SK-N-SH (cell line): ENCODE measurements around the gene STX2. TPM values are rescaled to one million over a fixed set of nuclear protein-coding genes. Genes with fewer than 3 reads are reported as not detected.
A peak's percentile ranks its signal among the peaks of the same experiment; 100 is the strongest.

Experiments
- CTCF ChIA-PET: fragments of 300-600, 350-600 bp; formaldehyde crosslinking; extraction: SDS; loops from one replicate; lab custom pipeline; 2021; lab: Yijun Ruan, JAX
- POLR2A ChIA-PET: fragments of 350-600 bp; sonication (Branson Sonifier 250); formaldehyde crosslinking; extraction: SDS; loops from one replicate; lab custom pipeline; 2020; ENCODE audit warnings: antibody characterized with exemption, inconsistent platforms; lab: Yijun Ruan, JAX
- DNase-seq: peaks from one replicate; pipeline ENCODE4 v3.0.0; 2012
- H2AFZ ChIP-seq: fragments of 200-600 bp; sonication (generic); 2 replicates; pipeline ENCODE4 v1.8.1; 2016; ENCODE audit warnings: antibody characterized with exemption, mild to moderate bottlenecking, low read depth
- H3F3A ChIP-seq: fragments of 200-600 bp; sonication (generic); replicated peaks from 2 replicates; pipeline ENCODE3; 2016; ENCODE audit warnings: antibody characterized with exemption, mild to moderate bottlenecking; ENCODE audit not compliant: insufficient read depth
- H3K27ac ChIP-seq, 2 experiments: fragments of 200-500 bp in 1 of 2; fragments of 200-600 bp in 1 of 2; sonication (Bioruptor generic) in 1 of 2; sonication (generic), shearing (Covaris generic) in 1 of 2; 2 replicates each; pipeline versions ENCODE4 v1.5.1 to v1.6.1; 2014 to 2016; ENCODE audit warnings: low read depth in 2 of 2, inconsistent platforms in 1 of 2, low read length in 1 of 2, mild to moderate bottlenecking in 1 of 2, mixed read lengths in 1 of 2
- H3K27me3 ChIP-seq: fragments of 200-600 bp; sonication (generic), shearing (Covaris generic); 2 replicates; pipeline ENCODE4 v1.6.1; 2016; ENCODE audit warnings: mixed run types; ENCODE audit not compliant: insufficient read depth
- H3K36me3 ChIP-seq, 2 experiments: fragments of 200-500 bp in 1 of 2; fragments of 200-600 bp in 1 of 2; sonication (Bioruptor generic) in 1 of 2; sonication (generic) in 1 of 2; replicated peaks in 1 of 2; 2 replicates each; pipeline versions ENCODE3 to v1.5.1; 2014 to 2016; ENCODE audit warnings: low read length in 1 of 2, mild to moderate bottlenecking in 1 of 2; ENCODE audit not compliant: insufficient read depth in 2 of 2, control insufficient read depth in 1 of 2
- H3K4me1 ChIP-seq, 2 experiments: fragments of 200-500 bp in 1 of 2; fragments of 200-600 bp in 1 of 2; sonication (Bioruptor generic) in 1 of 2; sonication (generic), shearing (Covaris generic) in 1 of 2; 2 replicates each; pipeline versions ENCODE4 v1.5.1 to v1.6.1; 2014 to 2016; ENCODE audit warnings: low read depth in 1 of 2, low read length in 1 of 2, mixed run types in 1 of 2; ENCODE audit not compliant: insufficient read depth in 2 of 2, control insufficient read depth in 1 of 2
- H3K4me2 ChIP-seq: fragments of 200-600 bp; sonication (generic), shearing (Covaris generic); 2 replicates; pipeline ENCODE4 v1.6.1; 2017; ENCODE audit warnings: mixed run types
- H3K4me3 ChIP-seq, 2 experiments: fragments of 200-500 bp in 1 of 2; fragments of 200-600 bp in 1 of 2; sonication (Bioruptor generic) in 1 of 2; sonication (generic), shearing (Covaris generic) in 1 of 2; 2 replicates each; pipeline versions ENCODE4 v1.5.1 to v1.8.1; 2014 to 2016; ENCODE audit warnings: low read depth in 2 of 2, inconsistent platforms in 1 of 2, low read length in 1 of 2, mild to moderate bottlenecking in 1 of 2, mixed read lengths in 1 of 2, moderate library complexity in 1 of 2
- H3K79me2 ChIP-seq: fragments of 200-600 bp; sonication (generic); 2 replicates; pipeline ENCODE4 v1.8.1; 2017; ENCODE audit warnings: mild to moderate bottlenecking; ENCODE audit not compliant: insufficient read depth
- H3K9ac ChIP-seq: fragments of 200-600 bp; sonication (generic); 2 replicates; pipeline ENCODE4 v1.6.1; 2017; ENCODE audit warnings: mixed run types
- H3K9me2 ChIP-seq: fragments of 200-600 bp; sonication (generic); 2 replicates; pipeline ENCODE4 v1.6.1; 2017; ENCODE audit warnings: mixed run types
- H3K9me3 ChIP-seq: fragments of 200-600 bp; sonication (generic); 2 replicates; pipeline ENCODE4 v1.6.1; 2017; ENCODE audit warnings: mixed run types, mild to moderate bottlenecking, moderate library complexity
- H4K20me1 ChIP-seq: fragments of 200-600 bp; sonication (generic); 2 replicates; pipeline ENCODE4 v1.6.1; 2017; ENCODE audit warnings: mild to moderate bottlenecking, mixed run types; ENCODE audit not compliant: insufficient read depth
- FOXM1 ChIP-seq: IDR thresholded peaks from 2 replicates; pipeline ENCODE4 v1.4.0; 2012; ENCODE audit warnings: low read depth, mild to moderate bottlenecking
- GATA2 ChIP-seq: sonication (generic); formaldehyde crosslinking; IDR thresholded peaks from 2 replicates; pipeline ENCODE4 v1.5.0; 2020; ENCODE audit warnings: mild to moderate bottlenecking, missing genetic modification reagents
- MEF2A ChIP-seq: IDR thresholded peaks from 2 replicates; pipeline ENCODE4 v1.4.0; 2012; ENCODE audit warnings: low read depth, borderline replicate concordance
- NFIC ChIP-seq: IDR thresholded peaks from 2 replicates; pipeline ENCODE4 v1.4.0; 2012; ENCODE audit warnings: borderline replicate concordance
- POLR2AphosphoS5 ChIP-seq: IDR thresholded peaks from 2 replicates; pipeline ENCODE4 v1.6.1; 2012; ENCODE audit warnings: low read depth, low read length
- RCOR1 ChIP-seq: fragments of 150-350 bp; IDR thresholded peaks from 2 replicates; pipeline ENCODE4 v1.6.1; 2017; ENCODE audit warnings: antibody characterized with exemption, low read length
- RXRA ChIP-seq: IDR thresholded peaks from 2 replicates; pipeline ENCODE4 v1.4.0; 2012; ENCODE audit warnings: low read depth, mild to moderate bottlenecking, borderline replicate concordance
- TCF12 ChIP-seq: IDR thresholded peaks from 2 replicates; pipeline ENCODE4 v1.4.0; 2012
- WGBS: methylation state at CpG from one replicate; pipeline ENCODE4 v1.1.6; 2017; ENCODE audit warnings: low lambda C conversion rate; 5-methylcytosine and 5-hydroxymethylcytosine counted together
- polyA plus RNA-seq, 3 experiments: library from polyadenylated mRNA; depleted of rRNA; stranded (reverse); fragments of >200 nt; gene quantifications; 2 replicates each; pipeline ENCODE4 v1.2.3, GENCODE V29; 2012
- TF ChIP-seq, protein P1 (sequence below): fragments of 150-350 bp; IDR thresholded peaks from 2 replicates; pipeline ENCODE4 v1.6.1; 2017; ENCODE audit warnings: antibody characterized with exemption, low read length, low read depth, borderline replicate concordance
- TF ChIP-seq, protein P2 (sequence below): IDR thresholded peaks from 2 replicates; pipeline ENCODE4 v1.4.0; 2012; ENCODE audit warnings: low read depth, borderline replicate concordance

STX2 gene
- polyA plus RNA-seq, 1 of the 3 experiments (the other 2 are of a cell fraction): 25.1 TPM

DNA sequence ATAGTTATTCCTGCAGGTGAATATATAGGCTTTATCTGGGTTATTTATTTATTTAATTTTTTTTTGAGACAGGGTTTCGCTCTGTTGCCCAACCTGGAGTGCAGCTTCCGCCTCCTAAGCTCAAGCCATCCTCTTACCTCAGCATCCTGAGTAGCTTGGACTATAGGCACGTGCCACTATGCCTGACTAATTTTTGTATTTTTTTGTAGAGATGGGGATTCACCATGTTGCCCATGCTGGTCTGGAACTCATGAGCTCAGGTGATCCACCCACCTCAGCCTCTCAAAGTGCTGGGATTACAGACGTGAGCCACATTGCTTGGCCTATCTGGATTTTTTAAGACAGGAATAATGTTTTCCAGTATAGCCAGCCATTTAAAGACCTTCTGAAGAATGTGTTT is 34.8 kb upstream of the STX2 start:
- peaks cover 47% of the 10 kb centered on the region for H3K79me2 ChIP-seq
- peak overlapping the region; percentile 94 for H3K4me2 ChIP-seq
- no peaks in the 10 kb centered on the region for H3K27me3 ChIP-seq
- peak overlapping the region; percentile 86; the same call in 1 of the 2 replicates for H3K9ac ChIP-seq
- TF ChIP-seq NFIC (no peak), FOXM1 (no peak), TCF12 (no peak), GATA2 (CRISPR knock-in tag) (no peak), MEF2A (no peak), POLR2AphosphoS5 (no peak), RCOR1 (no peak), RXRA (no peak)
- TF ChIP-seq, protein P1, sequence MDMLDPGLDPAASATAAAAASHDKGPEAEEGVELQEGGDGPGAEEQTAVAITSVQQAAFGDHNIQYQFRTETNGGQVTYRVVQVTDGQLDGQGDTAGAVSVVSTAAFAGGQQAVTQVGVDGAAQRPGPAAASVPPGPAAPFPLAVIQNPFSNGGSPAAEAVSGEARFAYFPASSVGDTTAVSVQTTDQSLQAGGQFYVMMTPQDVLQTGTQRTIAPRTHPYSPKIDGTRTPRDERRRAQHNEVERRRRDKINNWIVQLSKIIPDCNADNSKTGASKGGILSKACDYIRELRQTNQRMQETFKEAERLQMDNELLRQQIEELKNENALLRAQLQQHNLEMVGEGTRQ: no peak
- TF ChIP-seq, protein P2, sequence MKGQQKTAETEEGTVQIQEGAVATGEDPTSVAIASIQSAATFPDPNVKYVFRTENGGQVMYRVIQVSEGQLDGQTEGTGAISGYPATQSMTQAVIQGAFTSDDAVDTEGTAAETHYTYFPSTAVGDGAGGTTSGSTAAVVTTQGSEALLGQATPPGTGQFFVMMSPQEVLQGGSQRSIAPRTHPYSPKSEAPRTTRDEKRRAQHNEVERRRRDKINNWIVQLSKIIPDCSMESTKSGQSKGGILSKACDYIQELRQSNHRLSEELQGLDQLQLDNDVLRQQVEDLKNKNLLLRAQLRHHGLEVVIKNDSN: no peak
- peak overlapping the region; percentile 78 to 83; a peak in 3 of 4 replicates for H3K4me3 ChIP-seq
- no peaks in the 10 kb centered on the region for H3K9me2 ChIP-seq
- no peak for DNase-seq
- H4K20me1 ChIP-seq: peaks cover 49% of the 10 kb centered on the region
- no peak overlapping the region for H2AFZ ChIP-seq
- WGBS: 67% methylated on average over 4 of the region's 4 CpGs
- no peaks in the 10 kb centered on the region for H3K9me3 ChIP-seq
- ChIA-PET CTCF (interaction anchor here (0.8 to 1.8 kb wide), 2 partner anchors 47 to 831 kb away, joined by 3 to 7 read pairs; no protein-coding TSS in a partner anchor), POLR2A (no interaction called here)
- peaks cover 9 to 11% of the 10 kb centered on the region in 2 experiments; a peak in 3 of 4 replicates for H3K4me1 ChIP-seq
- H3K27ac ChIP-seq: no peak overlapping the region
- H3K36me3 ChIP-seq: peaks cover 48 to 52% of the 10 kb centered on the region in 2 experiments
- peaks cover 58% of the 10 kb centered on the region for H3F3A ChIP-seq

DNA sequence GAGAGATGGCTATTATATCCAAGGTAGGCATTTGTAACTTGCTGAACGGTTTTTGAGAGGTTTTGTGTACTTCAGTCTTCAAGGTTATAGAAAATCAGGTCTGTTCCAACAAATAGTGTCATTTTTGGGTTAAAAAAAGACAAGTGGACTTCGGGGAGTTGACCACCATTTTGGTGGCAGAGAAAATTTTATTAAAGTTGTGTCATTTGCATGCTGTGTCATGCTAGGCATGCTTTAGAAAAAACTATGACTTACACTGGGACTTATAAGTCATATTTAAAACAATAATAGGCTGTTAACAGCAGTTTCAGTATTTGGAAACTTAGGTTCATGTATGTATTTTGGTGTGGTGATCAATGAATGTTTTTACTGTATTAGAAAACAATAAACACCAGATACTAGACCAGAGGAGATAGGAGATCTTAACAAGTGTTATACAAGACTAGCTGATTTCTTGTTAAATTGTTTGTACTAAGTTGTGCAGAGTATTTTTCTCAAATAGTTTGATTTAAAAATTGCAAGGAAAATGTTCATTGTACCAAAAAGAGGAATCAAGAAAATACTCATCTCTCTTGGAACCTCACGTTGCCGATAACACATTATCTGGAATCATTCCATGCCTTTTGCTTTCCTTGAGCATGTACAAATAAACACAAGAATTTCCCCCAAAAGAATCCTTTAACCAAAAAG is 34.2 kb upstream of the STX2 start:
- CTCF ChIA-PET: interaction anchor here (0.8 to 1.8 kb wide), 2 partner anchors 47 to 831 kb away, joined by 3 to 7 read pairs; no protein-coding TSS in a partner anchor
- peaks cover 48 to 52% of the 10 kb centered on the region in 2 experiments for H3K36me3 ChIP-seq
- H3K9me3 ChIP-seq: no peaks in the 10 kb centered on the region
- H3K79me2 ChIP-seq: peaks cover 47% of the 10 kb centered on the region
- H3F3A ChIP-seq: peaks cover 54% of the 10 kb centered on the region
- peak overlapping the region; percentile 86 for H3K9ac ChIP-seq
- H3K4me3 ChIP-seq: peak overlapping the region; percentile 78 to 83
- POLR2A ChIA-PET: interaction anchor here (0.9 kb wide), 1 partner anchor 56 kb away, joined by 3 read pairs; no protein-coding TSS in a partner anchor
- DNase-seq: no peak
- TF ChIP-seq, protein P2: no peak
- 28% methylated on average over 4 of the region's 4 CpGs for WGBS
- no peaks in the 10 kb centered on the region for H3K27me3 ChIP-seq
- H3K27ac ChIP-seq: peak overlapping the region; percentile 57 to 85; a peak in 3 of 4 replicates
- no peak overlapping the region for H2AFZ ChIP-seq
- H3K4me1 ChIP-seq: peaks cover 9 to 11% of the 10 kb centered on the region in 2 experiments; a peak in 3 of 4 replicates
- H3K4me2 ChIP-seq: peak overlapping the region; percentile 94
- H4K20me1 ChIP-seq: peaks cover 49% of the 10 kb centered on the region
- H3K9me2 ChIP-seq: no peaks in the 10 kb centered on the region
